GM18508 (cell line): ENCODE data around the gene SOCS1.
"Not testable (repeated sequence)": the region's sequence is repeated elsewhere in the genome, so short reads cannot be mapped to it uniquely, and the experiment has no call there.

ENCODE experiments used
- ATAC-seq: cut with Tn5 transposase; IDR thresholded peaks from one replicate; pipeline ENCODE4 v1.9.1; 2021; ENCODE audit warnings: moderate number of reproducible peaks; ENCODE audit not compliant: insufficient read depth, unreplicated experiment

Gene SOCS1

GRCh38 chr16:11255737-11256660 is at the start of gene SOCS1:
TSS of gene SOCS1 (minus strand) at chr16:11256204. CDS start at chr16:11255478, 726 bp downstream.
- no peak for ATAC-seq

- no peak for ATAC-seq
These were observed 47.6 kb upstream of the SOCS1 start for GRCh38 chr16:11303405-11304138.

GRCh38 chr16:11302977-11303376 is 47.0 kb upstream of the SOCS1 start:
- no peak for ATAC-seq

GRCh38 chr16:11301645-11302501 is 45.9 kb upstream of the SOCS1 start:
- ATAC-seq, result no peak

- ATAC-seq, result no peak
These were observed 44.5 kb upstream of the SOCS1 start for GRCh38 chr16:11300560-11300892.

GRCh38 chr16:11299865-11300559 is 44.0 kb upstream of the SOCS1 start:
- ATAC-seq, result no peak

- not testable (repeated sequence) for ATAC-seq
These were observed 43.0 kb upstream of the SOCS1 start for GRCh38 chr16:11298950-11299547.

- no peak for ATAC-seq
These were observed 42.3 kb upstream of the SOCS1 start for GRCh38 chr16:11298143-11298900.

GRCh38 chr16:11297492-11298142 is 41.6 kb upstream of the SOCS1 start:
- no peak for ATAC-seq

- no peak for ATAC-seq
These were observed 40.9 kb upstream of the SOCS1 start for GRCh38 chr16:11296706-11297491.

- no peak for ATAC-seq
These were observed 40.3 kb upstream of the SOCS1 start for GRCh38 chr16:11296351-11296705.

- no peak for ATAC-seq
These were observed 39.7 kb upstream of the SOCS1 start for GRCh38 chr16:11295672-11296071.

GRCh38 chr16:11292076-11292748 is 36.2 kb upstream of the SOCS1 start:
- ATAC-seq, result no peak

- ATAC-seq, result no peak
These were observed 35.2 kb upstream of the SOCS1 start for GRCh38 chr16:11291091-11291703.

GRCh38 chr16:11290102-11290893 is 34.3 kb upstream of the SOCS1 start:
- no peak for ATAC-seq

GRCh38 chr16:11289696-11290095 is 33.7 kb upstream of the SOCS1 start:
- ATAC-seq, result not testable (repeated sequence)
